A549 (cell line): Measurements from ENCODE around the gene GTF2H4. TPM values are rescaled to one million over a fixed set of nuclear protein-coding genes. Genes with fewer than 3 reads are reported as not detected.

ENCODE experiments used
- ATAC-seq, 2 experiments: fragments of 200-7000 bp in 1 of 2; fragments of >200 bp in 1 of 2; cut with Nextera tagmentation in 1 of 2; cut with Tn5 transposase in 1 of 2; 3 replicates each; pipeline versions ENCODE4 v1.8.0 to v1.9.1; 2018 to 2020; ENCODE audit warnings: mild to moderate bottlenecking in 1 of 2, moderate library complexity in 1 of 2
- CTCF ChIA-PET: fragments of 300-600 bp; sonication (Branson Sonifier 250); formaldehyde crosslinking; extraction: SDS; loops from one replicate; lab custom pipeline; 2021; ENCODE audit warnings: antibody characterized with exemption, inconsistent platforms; lab: Yijun Ruan, JAX
- POLR2A ChIA-PET: fragments of 350-600 bp; formaldehyde crosslinking; extraction: SDS; loops from one replicate; lab custom pipeline; 2021; ENCODE audit warnings: antibody characterized with exemption, inconsistent platforms; lab: Yijun Ruan, JAX
- DNase-seq, 2 experiments: peaks; one replicate each; pipeline versions ENCODE4 v3.0.0 to v3.0.0-alpha.2; 2011 to 2016; ENCODE audit warnings: low read depth in 1 of 2, low spot score in 1 of 2
- FAIRE-seq: peaks from 2 replicates; lab custom pipeline; 2011; peaks lifted over from hg19 to GRCh38; lab: Jason Lieb, UNC
- H3K27ac ChIP-seq, 2 experiments: fragments of >200 bp; sonication (Bioruptor Twin); formaldehyde crosslinking; 3 replicates each; pipeline ENCODE4 v1.5.1; 2016 to 2017
- H3K4me1 ChIP-seq: fragments of >200 bp; sonication (Bioruptor Twin); formaldehyde crosslinking; 3 replicates; pipeline ENCODE4 v1.6.1; 2016
- H3K4me2 ChIP-seq: fragments of >200 bp; sonication (Bioruptor Twin); formaldehyde crosslinking; 3 replicates; pipeline ENCODE4 v1.6.1; 2016
- H3K4me3 ChIP-seq: fragments of >200 bp; sonication (Bioruptor Twin); formaldehyde crosslinking; 3 replicates; pipeline ENCODE4 v1.5.1; 2016
- H3K9me3 ChIP-seq: fragments of >200 bp; sonication (Bioruptor Twin); formaldehyde crosslinking; 3 replicates; pipeline ENCODE4 v1.6.1; 2016
- CEBPB ChIP-seq, 2 experiments: fragments of >200 bp in 1 of 2; sonication (Bioruptor Twin) in 1 of 2; formaldehyde crosslinking in 1 of 2; IDR thresholded peaks; 2 replicates each; pipeline ENCODE4 v1.6.1; 2012 to 2016
- CHD2 ChIP-seq: fragments of 150-350 bp; IDR thresholded peaks from 2 replicates; pipeline ENCODE4 v1.6.1; 2014; ENCODE audit warnings: low read length; ENCODE audit not compliant: partially characterized antibody
- CHD4 ChIP-seq: fragments of 200-600 bp; sonication (generic); IDR thresholded peaks from 2 replicates; pipeline ENCODE4 v1.6.1; 2016; ENCODE audit warnings: antibody characterized with exemption, mild to moderate bottlenecking, borderline replicate concordance
- ELK1 ChIP-seq: fragments of 150-350 bp; IDR thresholded peaks from 2 replicates; pipeline ENCODE4 v1.6.1; 2014; ENCODE audit warnings: low read depth, mild to moderate bottlenecking, low read length
- ESRRA ChIP-seq: fragments of 150-350 bp; IDR thresholded peaks from 2 replicates; pipeline ENCODE4 v1.6.1; 2014; ENCODE audit warnings: mild to moderate bottlenecking, low read length, borderline replicate concordance
- GATA3 ChIP-seq: IDR thresholded peaks from 2 replicates; pipeline ENCODE4 v1.6.1; 2012; ENCODE audit warnings: borderline replicate concordance
- HMGXB4 ChIP-seq: fragments of 250-450 bp; sonication (Bioruptor Pico); IDR thresholded peaks from 2 replicates; pipeline ENCODE4 v1.5.0; 2021; ENCODE audit warnings: mild to moderate bottlenecking, moderate library complexity, borderline replicate concordance
- HOXB13 ChIP-seq: fragments of 250-450 bp; sonication (Bioruptor Pico); IDR thresholded peaks from 2 replicates; pipeline ENCODE4 v1.5.0; 2020; ENCODE audit warnings: low read depth, mild to moderate bottlenecking, moderate library complexity
- HOXB5 ChIP-seq: fragments of 250-450 bp; sonication (Bioruptor Pico); IDR thresholded peaks from 2 replicates; pipeline ENCODE4 v1.5.0; 2020; ENCODE audit warnings: mild to moderate bottlenecking, moderate library complexity
- JUN ChIP-seq, 2 experiments: fragments of >200 bp; sonication (Bioruptor Twin); formaldehyde crosslinking; IDR thresholded peaks; 2 replicates in 1 of 2; 3 replicates in 1 of 2; pipeline ENCODE4 v1.6.1; 2016 to 2017
- JUNB ChIP-seq: fragments of >200 bp; sonication (Bioruptor Twin); formaldehyde crosslinking; IDR thresholded peaks from 2 replicates; pipeline ENCODE4 v1.6.1; 2016
- KDM1A ChIP-seq: fragments of 200-600 bp; sonication (generic); IDR thresholded peaks from 2 replicates; pipeline ENCODE4 v1.6.1; 2016; ENCODE audit warnings: low read depth, mild to moderate bottlenecking
- KDM5A ChIP-seq: fragments of 200-600 bp; sonication (generic); IDR thresholded peaks from 2 replicates; pipeline ENCODE4 v1.6.1; 2016; ENCODE audit warnings: antibody characterized with exemption, mild to moderate bottlenecking
- MAFK ChIP-seq: fragments of 450-650 bp; IDR thresholded peaks from 2 replicates; pipeline ENCODE4 v1.6.1; 2014; ENCODE audit not compliant: partially characterized antibody
- MAZ ChIP-seq: fragments of 150-350 bp; IDR thresholded peaks from 2 replicates; pipeline ENCODE4 v1.6.1; 2014; ENCODE audit warnings: antibody characterized with exemption, low read depth, low read length, borderline replicate concordance
- NR3C1 ChIP-seq: fragments of >200 bp; sonication (Bioruptor Twin); formaldehyde crosslinking; IDR thresholded peaks from 3 replicates; pipeline ENCODE4 v1.6.1; 2017
- RAD21 ChIP-seq, 2 experiments: fragments of >200 bp in 1 of 2; sonication (Bioruptor Twin) in 1 of 2; formaldehyde crosslinking in 1 of 2; IDR thresholded peaks in 1 of 2; conservative IDR thresholded peaks in 1 of 2; 2 replicates in 1 of 2; 3 replicates in 1 of 2; pipeline ENCODE4 v1.6.1; 2012 to 2018; ENCODE audit warnings: inconsistent platforms in 1 of 2
- RFX5 ChIP-seq: fragments of 450-650 bp; IDR thresholded peaks from 2 replicates; pipeline ENCODE4 v1.7.1; 2014; ENCODE audit warnings: antibody characterized with exemption, mild to moderate bottlenecking, moderate library complexity
- SREBF2 ChIP-seq: fragments of 450-650 bp; IDR thresholded peaks from 2 replicates; pipeline ENCODE4 v1.6.1; 2014; ENCODE audit warnings: mild to moderate bottlenecking, moderate library complexity
- TFCP2L1 ChIP-seq: fragments of 250-450 bp; sonication (Bioruptor Pico); IDR thresholded peaks from 2 replicates; pipeline ENCODE4 v1.5.0; 2021; ENCODE audit warnings: mild to moderate bottlenecking
- TP53 ChIP-seq: fragments of 250-450 bp; sonication (Bioruptor Pico); IDR thresholded peaks from 2 replicates; pipeline ENCODE4 v1.5.0; 2021; ENCODE audit warnings: mild to moderate bottlenecking, moderate library complexity
- USF2 ChIP-seq: fragments of 450-650 bp; IDR thresholded peaks from 2 replicates; pipeline ENCODE4 v1.6.1; 2014; ENCODE audit warnings: antibody characterized with exemption
- ZC3H11A ChIP-seq: fragments of 450-650 bp; IDR thresholded peaks from 2 replicates; pipeline ENCODE4 v1.6.1; 2014; ENCODE audit warnings: antibody characterized with exemption, mild to moderate bottlenecking
- ZSCAN20 ChIP-seq: fragments of 250-450 bp; sonication (Bioruptor Pico); IDR thresholded peaks from 2 replicates; pipeline ENCODE4 v1.8.0; 2022; ENCODE audit warnings: mild to moderate bottlenecking, moderate library complexity
- WGBS: methylation state at CpG from one replicate; pipeline ENCODE4 v1.1.6; 2017; ENCODE audit errors: missing lambda C conversion rate; 5-methylcytosine and 5-hydroxymethylcytosine counted together
- polyA plus RNA-seq, 4 experiments: library from polyadenylated mRNA; depleted of rRNA in 3 of 4; stranded (reverse); fragments of >200 nt; fragmentation: RNase III in 1 of 4; extraction: RNeasy Plus Mini Kit Qiagen cat#74134 plus additional on column Dnase treatment in 1 of 4; gene quantifications; 2 replicates in 3 of 4; 3 replicates in 1 of 4; pipeline ENCODE4 v1.2.3, GENCODE V29; 2011 to 2017
- TF ChIP-seq, protein P1 (sequence below): fragments of 250-450 bp; sonication (Bioruptor Pico); IDR thresholded peaks from 2 replicates; pipeline ENCODE4 v1.5.0; 2020; ENCODE audit warnings: low read depth, mild to moderate bottlenecking, moderate library complexity

GTF2H4 gene
- polyA plus RNA-seq, 2 of the 4 experiments (the other 2 are of a cell fraction): 19.7 to 24.1 TPM

DNA sequence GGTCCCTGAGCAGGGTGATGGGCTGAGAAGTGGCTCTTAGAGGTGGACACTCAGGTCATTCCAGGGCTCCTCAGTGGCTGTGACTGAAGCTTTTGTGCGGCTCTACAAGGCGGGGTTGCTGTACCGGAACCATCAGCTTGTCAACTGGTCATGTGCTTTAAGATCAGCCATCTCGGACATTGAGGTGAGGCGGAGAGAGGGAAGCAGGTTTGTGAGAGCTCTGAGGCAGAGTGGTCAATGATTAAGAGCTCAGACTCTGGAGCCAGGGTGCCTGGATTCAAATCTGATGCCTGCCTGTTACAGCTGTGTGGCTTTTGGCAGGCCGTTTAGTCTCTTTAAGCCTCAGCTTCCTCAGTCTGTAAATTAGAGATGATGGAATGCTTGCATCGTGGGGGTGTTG, 9.0 kb downstream of the GTF2H4 start:
- no peak overlapping the region for H3K27ac ChIP-seq
- H3K4me2 ChIP-seq: no peak overlapping the region
- ATAC-seq (no peak), FAIRE-seq (no peak), DNase-seq (no peak)
- ChIA-PET POLR2A (no interaction called here), CTCF (interaction anchor here (0.5 to 8.1 kb wide), 10 partner anchors 10 to 222 kb away, joined by 3 to 143 read pairs (median 38); partner anchors contain the start of genes GTF2H4 and MUCL3)
- H3K4me3 ChIP-seq: no peak overlapping the region
- no peak for TF ChIP-seq TFCP2L1
- TF ChIP-seq ELK1: no peak
- no peak for TF ChIP-seq TP53 (CRISPR knock-in tag)
- no peak for TF ChIP-seq RAD21 (conservative IDR thresholded peaks at IDR 0.05 in 1 of 2, IDR thresholded peaks at IDR 0.05 in 1 of 2)
- no peak for TF ChIP-seq MAZ
- TF ChIP-seq CEBPB (IDR thresholded peaks at IDR 0.05): no peak
- TF ChIP-seq HMGXB4 (CRISPR knock-in tag): no peak
- no peak for TF ChIP-seq GATA3
- no peak for TF ChIP-seq RFX5
- no peak for TF ChIP-seq HOXB5 (CRISPR knock-in tag)
- peaks cover 19% of the 10 kb centered on the region for H3K4me1 ChIP-seq
- 87% methylated on average over 7 of the region's 7 CpGs for WGBS
- H3K9me3 ChIP-seq: no peaks in the 10 kb centered on the region

DNA sequence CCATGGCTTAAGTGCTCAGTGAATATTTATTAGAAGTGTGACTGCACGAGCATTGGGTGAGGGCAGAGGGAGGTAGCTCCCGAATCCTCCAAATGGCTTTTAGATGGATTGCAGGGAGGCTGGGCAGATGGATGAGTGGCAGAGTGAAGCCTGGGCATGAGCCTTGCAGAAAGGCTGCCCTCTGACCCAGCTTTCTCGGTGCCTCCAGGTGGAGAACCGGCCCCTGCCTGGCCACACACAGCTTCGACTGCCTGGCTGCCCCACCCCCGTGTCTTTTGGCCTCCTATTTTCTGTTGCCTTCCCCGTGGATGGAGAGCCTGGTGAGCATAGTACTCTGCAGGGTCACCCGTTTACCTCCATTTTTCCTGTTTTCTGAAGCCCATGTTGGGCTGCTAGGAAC, 9.5 kb downstream of the GTF2H4 start:
- DNase-seq: no peak
- CTCF ChIA-PET: interaction anchor here (0.7 to 8.1 kb wide), 9 partner anchors 10 to 167 kb away, joined by 4 to 143 read pairs (median 49); partner anchors contain the start of genes GTF2H4 and MUCL3
- H3K9me3 ChIP-seq: no peaks in the 10 kb centered on the region
- TF ChIP-seq ELK1 (no peak), ESRRA (no peak), HOXB13 (no peak), MAFK (no peak), CHD4 (no peak), GATA3 (no peak), CHD2 (no peak), KDM5A (no peak), ZC3H11A (no peak), USF2 (no peak), NR3C1 (no peak), JUN (IDR thresholded peaks at IDR 0.05) (no peak), JUNB (no peak), SREBF2 (no peak), ZSCAN20 (CRISPR knock-in tag) (no peak), KDM1A (no peak)
- TF ChIP-seq, protein P1, sequence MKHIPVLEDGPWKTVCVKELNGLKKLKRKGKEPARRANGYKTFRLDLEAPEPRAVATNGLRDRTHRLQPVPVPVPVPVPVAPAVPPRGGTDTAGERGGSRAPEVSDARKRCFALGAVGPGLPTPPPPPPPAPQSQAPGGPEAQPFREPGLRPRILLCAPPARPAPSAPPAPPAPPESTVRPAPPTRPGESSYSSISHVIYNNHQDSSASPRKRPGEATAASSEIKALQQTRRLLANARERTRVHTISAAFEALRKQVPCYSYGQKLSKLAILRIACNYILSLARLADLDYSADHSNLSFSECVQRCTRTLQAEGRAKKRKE (CRISPR knock-in tag): no peak
- 74% methylated on average over 6 of the region's 8 CpGs for WGBS
- no peak for ATAC-seq
- POLR2A ChIA-PET: no interaction called here
- peaks cover 19% of the 10 kb centered on the region for H3K4me1 ChIP-seq
- no peak for FAIRE-seq
- no peak overlapping the region for H3K4me2 ChIP-seq
- H3K4me3 ChIP-seq: no peak overlapping the region
- H3K27ac ChIP-seq: no peak overlapping the region
